Measurements from ENCODE around the gene F2RL3.
"Not testable (repeated sequence)": the region's sequence is repeated elsewhere in the genome, so short reads cannot be mapped to it uniquely, and the experiment has no call there.

F2RL3 gene

GRCh38 chr19:16922592-16922934 lies 33.8 kb downstream of the F2RL3 start:
- DNase-seq, result no peak

GRCh38 chr19:16922949-16923348 lies 34.1 kb downstream of the F2RL3 start:
- DNase-seq, result no peak

GRCh38 chr19:16927883-16928282 lies 39.1 kb downstream of the F2RL3 start:
- DNase-seq, result no peak

- DNase-seq, result no peak
Observed at GRCh38 chr19:16928351-16928750, 39.6 kb downstream of the F2RL3 start.

GRCh38 chr19:16928916-16929315 lies 40.1 kb downstream of the F2RL3 start:
- no peak for DNase-seq

GRCh38 chr19:16930753-16931152 lies 42.0 kb downstream of the F2RL3 start:
- no peak for DNase-seq

- DNase-seq, result no peak
Observed at GRCh38 chr19:16931306-16931705, 42.5 kb downstream of the F2RL3 start.

GRCh38 chr19:16934489-16934888 lies 45.7 kb downstream of the F2RL3 start:
- DNase-seq, result no peak

- DNase-seq, result no peak
Observed at GRCh38 chr19:16936901-16937300, 48.1 kb downstream of the F2RL3 start.

- not testable (repeated sequence) for DNase-seq
Observed at GRCh38 chr19:16937796-16938195, 49.0 kb downstream of the F2RL3 start.

GRCh38 chr19:16938211-16938610 lies 49.4 kb downstream of the F2RL3 start:
- DNase-seq, result no peak

- not testable (repeated sequence) for DNase-seq
Observed at GRCh38 chr19:16940063-16940462, 51.3 kb downstream of the F2RL3 start.

GRCh38 chr19:16940626-16941025 lies 51.8 kb downstream of the F2RL3 start:
- no peak for DNase-seq
